Right renal cortex interstitium (tissue), 3 donors: ENCODE measurements around the gene CFAP107. TPM values are rescaled to one million over a fixed set of nuclear protein-coding genes. Genes with fewer than 3 reads are reported as not detected.

Source experiments
- DNase-seq, 3 donors: peaks; one replicate each; pipeline ENCODE4 v3.0.0-alpha.2; 2013; ENCODE audit warnings: low read depth in 3 of 3, low spot score in 2 of 3
- polyA plus RNA-seq, 3 donors: library from polyadenylated mRNA; unstranded; fragments of 120-200 nt; gene quantifications; one replicate each; pipeline ENCODE4 v1.2.1, GENCODE V29; 2013; ENCODE audit not compliant: insufficient read length in 3 of 3

CFAP107 gene
- polyA plus RNA-seq, 3 donors: 0.82 to 1.5 (median 1.3) TPM

- DNase-seq: no peak
Measured at GRCh38 chr1:12739613-12740012, 6.4 kb upstream of the CFAP107 start.

GRCh38 chr1:12741946-12742345 is 4.1 kb upstream of the CFAP107 start:
- DNase-seq: no peak

GRCh38 chr1:12745126-12745991 is 641 bp upstream of the CFAP107 start:
- no peak for DNase-seq

- DNase-seq: no peak
Measured at GRCh38 chr1:12748778-12749355, 2.9 kb downstream of the CFAP107 start.

- no peak for DNase-seq
Measured at GRCh38 chr1:12754738-12755137, 8.7 kb downstream of the CFAP107 start.

- DNase-seq: no peak
Measured at GRCh38 chr1:12756273-12756672, 10.3 kb downstream of the CFAP107 start.

GRCh38 chr1:12756768-12757413 is 10.9 kb downstream of the CFAP107 start:
- no peak for DNase-seq

GRCh38 chr1:12757836-12758235 is 11.8 kb downstream of the CFAP107 start:
- DNase-seq: no peak

GRCh38 chr1:12760256-12760795 is 14.3 kb downstream of the CFAP107 start:
- no peak for DNase-seq

- no peak for DNase-seq
Measured at GRCh38 chr1:12761781-12762180, 15.8 kb downstream of the CFAP107 start.

GRCh38 chr1:12762766-12763165 is 16.8 kb downstream of the CFAP107 start:
- no peak for DNase-seq

GRCh38 chr1:12763479-12763878 is 17.5 kb downstream of the CFAP107 start:
- no peak for DNase-seq

GRCh38 chr1:12764016-12764415 is 18.0 kb downstream of the CFAP107 start:
- no peak for DNase-seq

GRCh38 chr1:12769031-12769430 is 23.0 kb downstream of the CFAP107 start:
- no peak for DNase-seq

GRCh38 chr1:12769976-12770505 is 24.0 kb downstream of the CFAP107 start:
- no peak for DNase-seq

GRCh38 chr1:12770620-12771019 is 24.6 kb downstream of the CFAP107 start:
- DNase-seq: no peak

- DNase-seq: no peak
Measured at GRCh38 chr1:12771186-12771585, 25.2 kb downstream of the CFAP107 start.

- DNase-seq: no peak
Measured at GRCh38 chr1:12772520-12772919, 26.5 kb downstream of the CFAP107 start.

GRCh38 chr1:12773438-12773837 is 27.4 kb downstream of the CFAP107 start, which contains the start of gene PRAMEF12:
TSS of gene PRAMEF12 (plus strand) at chr1:12773738. CDS start at chr1:12774868, 1,130 bp downstream.
- no peak for DNase-seq

GRCh38 chr1:12774801-12775345 is 28.9 kb downstream of the CFAP107 start:
- DNase-seq: no peak

GRCh38 chr1:12775443-12775842 is 29.4 kb downstream of the CFAP107 start:
- no peak for DNase-seq
